IPS-18c (cell line): Measurements from ENCODE around the gene EMILIN1.
"Not testable (repeated sequence)": the region's sequence is repeated elsewhere in the genome, so short reads cannot be mapped to it uniquely, and the experiment has no call there.

Experiments used
- H3K4me3 ChIP-seq: 2 replicates; pipeline ENCODE4 v1.7.0; 2013; ENCODE audit warnings: low read depth, mild to moderate bottlenecking, low read length, moderate library complexity; ENCODE audit not compliant: insufficient read depth
- H3K9me3 ChIP-seq: one replicate; pipeline ENCODE4 v1.6.1; 2013; ENCODE audit warnings: mild to moderate bottlenecking, low read length, moderate library complexity; ENCODE audit not compliant: control insufficient read depth, insufficient read depth

Gene EMILIN1

GRCh38 chr2:27071990-27072830 is 6.2 kb upstream of the EMILIN1 start:
- Histone ChIP-seq H3K4me3 (peak overlapping the region; percentile 84), H3K9me3 (no peaks in the 10 kb centered on the region)

DNA sequence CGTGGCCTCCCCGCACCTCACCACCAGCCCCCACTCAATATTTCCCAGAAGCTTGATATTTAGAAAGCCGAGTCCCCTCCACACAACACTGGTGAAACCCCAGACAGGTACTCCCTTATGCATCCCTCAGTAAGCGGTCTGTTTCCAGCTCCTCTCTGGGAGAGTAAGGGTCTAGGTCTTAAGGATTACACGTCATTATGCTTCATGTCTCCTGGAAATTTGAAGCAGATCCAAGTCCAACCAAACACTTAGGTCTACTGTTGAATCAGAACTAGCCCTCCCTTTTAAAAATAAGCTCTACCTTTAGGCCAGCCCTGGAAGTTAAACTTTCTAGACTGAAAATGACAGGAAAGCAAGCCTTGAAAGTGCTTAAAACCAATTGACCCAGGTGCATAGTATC is 5.5 kb upstream of the EMILIN1 start:
- no peaks in the 10 kb centered on the region for H3K9me3 ChIP-seq
- peak overlapping the region; percentile 84; the same call in 1 of the 2 replicates for H3K4me3 ChIP-seq

DNA sequence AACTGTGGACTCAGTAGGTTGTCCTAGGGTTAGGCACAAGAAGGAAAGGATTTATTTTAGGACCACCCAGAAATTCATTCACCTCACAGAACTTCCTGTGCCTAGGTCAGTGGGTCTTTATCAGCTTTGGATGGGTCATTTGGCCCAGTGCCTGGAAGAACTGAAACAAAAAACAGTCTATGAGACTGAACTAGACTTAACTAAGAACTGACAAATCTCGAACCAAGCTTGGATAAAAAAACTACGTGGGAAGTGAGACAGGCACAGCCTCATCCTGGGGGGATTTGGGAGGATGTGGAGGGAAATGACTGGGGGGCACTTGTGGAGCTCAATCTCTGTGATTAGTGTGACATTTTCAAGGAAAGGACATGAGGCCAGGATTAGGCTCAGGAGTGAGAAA is 4.6 kb upstream of the EMILIN1 start:
- Histone ChIP-seq H3K4me3 (no peak overlapping the region), H3K9me3 (no peaks in the 10 kb centered on the region)

DNA sequence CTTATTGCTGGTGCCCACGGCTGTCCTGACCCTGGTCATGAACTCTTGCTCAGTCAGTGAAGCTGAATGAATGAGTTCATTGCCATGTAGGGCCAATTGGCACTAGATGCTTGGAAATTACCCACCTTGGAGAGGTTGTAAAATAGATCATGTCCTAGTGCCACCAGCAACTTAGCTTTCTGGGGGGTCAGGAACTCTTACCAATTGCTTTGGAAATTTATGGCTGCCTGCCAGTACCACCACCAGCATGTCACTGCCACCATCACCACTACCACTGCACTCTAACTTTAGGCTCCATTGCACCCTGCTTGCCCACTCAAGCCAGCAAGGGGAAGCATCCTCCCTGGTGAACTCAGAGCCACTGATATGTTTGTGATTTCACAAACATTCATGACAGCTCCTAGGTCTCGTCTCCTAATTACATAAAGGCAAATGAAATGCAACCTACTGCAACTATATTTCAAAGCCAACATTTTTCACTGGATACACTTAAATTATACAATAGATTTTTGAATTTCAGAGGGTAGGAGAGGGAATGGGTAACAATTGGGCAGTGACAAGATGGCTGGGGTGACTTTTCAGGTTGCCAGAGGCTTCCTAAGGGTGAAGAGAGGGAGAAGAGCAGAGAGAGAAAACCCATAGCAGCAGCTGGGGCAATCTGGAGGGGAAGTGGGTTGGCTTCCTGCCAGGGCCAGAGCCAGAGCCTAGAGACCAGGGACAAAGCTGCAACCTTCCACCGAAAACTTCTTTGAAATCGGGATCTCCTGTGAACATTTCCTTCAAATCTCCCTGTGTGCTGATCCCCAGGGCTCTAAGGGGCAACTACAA is 3.5 kb upstream of the EMILIN1 start:
- H3K9me3 ChIP-seq = no peaks in the 10 kb centered on the region
- no peak overlapping the region for H3K4me3 ChIP-seq

DNA sequence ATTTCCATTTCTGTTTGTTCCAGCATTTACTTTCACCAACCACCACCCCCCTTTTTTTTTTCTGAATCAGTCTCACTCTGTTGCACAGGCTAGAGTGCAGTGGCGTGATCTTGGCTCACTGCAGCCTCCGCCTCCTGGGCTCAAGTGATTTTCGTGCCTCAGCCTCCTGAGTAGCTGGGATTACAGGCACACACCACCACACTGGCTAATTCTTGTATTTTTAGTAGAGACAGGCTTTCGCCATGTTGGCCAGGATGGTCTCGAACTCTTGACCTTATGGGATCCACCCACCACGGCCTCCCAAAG is 2.9 kb upstream of the EMILIN1 start:
- H3K9me3 ChIP-seq = not testable (repeated sequence)

DNA sequence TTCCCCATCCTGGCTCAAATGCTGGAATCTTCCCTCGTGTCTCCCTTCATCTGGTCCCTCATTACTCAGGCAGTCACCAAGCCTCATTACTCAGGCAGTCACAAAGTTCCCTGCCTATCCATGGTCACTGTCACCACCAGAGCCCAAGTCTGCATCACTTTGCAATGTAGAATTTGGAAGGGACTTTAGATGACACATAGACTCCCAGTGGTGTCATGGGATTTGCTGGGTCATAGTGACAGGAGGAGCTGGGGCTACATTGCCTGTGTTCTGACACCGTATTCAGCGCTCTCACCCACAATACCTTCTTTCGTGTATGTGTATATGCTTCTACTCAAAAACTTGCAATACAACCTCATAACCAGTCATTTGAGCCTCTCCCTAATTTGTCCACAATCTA is 2.1 kb upstream of the EMILIN1 start:
- no peaks in the 10 kb centered on the region for H3K9me3 ChIP-seq
- no peak overlapping the region for H3K4me3 ChIP-seq

More for the DNA sequence above, 2.9 kb upstream of the EMILIN1 start:
- H3K4me3 ChIP-seq = not testable (repeated sequence)

DNA sequence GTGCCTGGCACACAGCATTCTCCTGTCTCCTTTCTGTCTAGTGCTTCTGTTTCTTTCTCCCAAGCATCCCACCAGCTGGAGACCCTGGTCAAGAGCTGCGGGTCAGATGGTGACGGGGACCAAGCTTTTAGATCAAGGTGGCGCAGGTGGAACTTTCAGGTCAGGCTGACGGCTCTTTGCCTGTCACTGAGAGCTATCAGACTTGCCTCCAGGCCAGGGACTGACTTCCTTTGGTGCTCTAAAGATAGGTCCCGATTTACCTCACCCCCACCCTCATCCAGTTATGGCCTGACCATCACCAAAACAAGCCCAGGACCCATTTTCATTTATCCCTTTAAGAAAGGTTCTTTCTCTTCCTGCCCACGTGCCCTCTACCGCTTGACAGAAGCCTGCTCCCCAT is 1.2 kb upstream of the EMILIN1 start:
- Histone ChIP-seq H3K9me3 (no peaks in the 10 kb centered on the region), H3K4me3 (no peak overlapping the region)

DNA sequence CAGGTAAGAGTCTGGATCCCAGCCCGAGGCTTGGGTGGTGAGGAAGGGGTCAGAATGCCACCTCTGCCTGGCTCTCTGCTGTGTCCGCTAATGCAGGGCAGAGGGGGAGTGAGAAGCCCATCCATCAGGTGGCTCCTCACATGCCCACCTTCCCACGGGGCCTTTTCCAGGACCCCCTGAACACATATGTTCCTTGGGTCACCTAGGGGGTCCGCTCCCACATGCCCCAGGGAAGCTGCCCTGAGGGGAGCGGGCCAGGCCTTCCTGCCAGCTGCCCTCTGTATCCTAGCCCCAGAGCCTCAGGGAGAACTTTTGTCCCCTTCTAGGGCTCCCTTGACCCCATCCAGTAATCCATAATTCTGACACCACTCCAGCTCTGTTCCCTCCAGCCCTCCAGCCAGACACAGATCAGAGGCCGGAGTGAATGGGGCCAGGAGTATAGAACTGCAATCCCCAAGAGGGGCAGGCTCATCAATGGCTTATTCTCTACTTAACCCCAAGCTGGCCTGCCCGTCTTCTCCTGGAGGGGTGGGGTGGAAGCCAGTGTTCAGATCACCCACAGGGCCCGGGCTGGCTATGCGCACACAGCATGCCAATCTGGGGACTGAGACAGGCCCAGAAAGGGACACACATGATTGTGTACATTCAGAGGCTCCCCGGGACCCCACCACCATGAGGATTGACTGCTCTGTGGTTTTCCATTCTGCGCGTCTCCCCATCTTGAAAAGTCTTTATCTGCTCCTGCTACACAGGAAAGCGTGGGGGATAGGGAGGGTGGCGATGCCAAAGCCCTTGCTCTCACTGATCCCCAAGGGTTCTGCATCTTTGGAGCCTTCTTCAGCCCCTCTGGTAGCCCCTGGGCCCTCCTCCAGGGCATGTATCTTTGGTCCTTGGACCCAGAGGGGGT is 1.1 kb downstream of the EMILIN1 start:
- Histone ChIP-seq H3K9me3 (no peaks in the 10 kb centered on the region), H3K4me3 (no peak overlapping the region)

DNA sequence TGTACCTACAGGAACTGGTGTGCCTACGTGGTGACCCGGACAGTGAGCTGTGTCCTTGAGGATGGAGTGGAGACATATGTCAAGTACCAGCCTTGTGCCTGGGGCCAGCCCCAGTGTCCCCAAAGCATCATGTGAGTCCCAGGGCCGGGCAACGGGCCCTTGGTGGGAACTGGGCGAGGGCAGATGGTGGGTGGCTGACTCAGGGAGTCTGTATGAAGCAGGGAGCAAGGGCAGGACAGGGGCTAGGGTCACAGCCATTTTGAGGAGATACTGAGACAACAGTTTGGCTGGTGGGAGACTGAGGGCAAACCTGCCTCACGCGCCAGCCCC is 1.7 kb downstream of the EMILIN1 start:
- no peak overlapping the region for H3K4me3 ChIP-seq
- no peaks in the 10 kb centered on the region for H3K9me3 ChIP-seq

DNA sequence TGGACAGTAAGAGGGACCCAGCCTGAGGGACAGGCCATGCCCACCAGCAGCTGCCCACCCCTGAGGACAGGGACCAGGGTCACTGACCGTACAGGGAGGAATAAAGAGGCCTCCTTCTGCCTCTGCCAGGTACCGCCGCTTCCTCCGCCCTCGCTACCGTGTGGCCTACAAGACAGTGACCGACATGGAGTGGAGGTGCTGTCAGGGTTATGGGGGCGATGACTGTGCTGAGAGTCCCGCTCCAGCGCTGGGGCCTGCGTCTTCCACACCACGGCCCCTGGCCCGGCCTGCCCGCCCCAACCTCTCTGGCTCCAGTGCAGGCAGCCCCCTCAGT is 2.2 kb downstream of the EMILIN1 start:
- H3K4me3 ChIP-seq = no peak overlapping the region

GRCh38 chr2:27081984-27082772 is 3.8 kb downstream of the EMILIN1 start:
- no peak overlapping the region for H3K4me3 ChIP-seq
- no peaks in the 10 kb centered on the region for H3K9me3 ChIP-seq

More for the DNA sequence above, 2.2 kb downstream of the EMILIN1 start:
- no peaks in the 10 kb centered on the region for H3K9me3 ChIP-seq

DNA sequence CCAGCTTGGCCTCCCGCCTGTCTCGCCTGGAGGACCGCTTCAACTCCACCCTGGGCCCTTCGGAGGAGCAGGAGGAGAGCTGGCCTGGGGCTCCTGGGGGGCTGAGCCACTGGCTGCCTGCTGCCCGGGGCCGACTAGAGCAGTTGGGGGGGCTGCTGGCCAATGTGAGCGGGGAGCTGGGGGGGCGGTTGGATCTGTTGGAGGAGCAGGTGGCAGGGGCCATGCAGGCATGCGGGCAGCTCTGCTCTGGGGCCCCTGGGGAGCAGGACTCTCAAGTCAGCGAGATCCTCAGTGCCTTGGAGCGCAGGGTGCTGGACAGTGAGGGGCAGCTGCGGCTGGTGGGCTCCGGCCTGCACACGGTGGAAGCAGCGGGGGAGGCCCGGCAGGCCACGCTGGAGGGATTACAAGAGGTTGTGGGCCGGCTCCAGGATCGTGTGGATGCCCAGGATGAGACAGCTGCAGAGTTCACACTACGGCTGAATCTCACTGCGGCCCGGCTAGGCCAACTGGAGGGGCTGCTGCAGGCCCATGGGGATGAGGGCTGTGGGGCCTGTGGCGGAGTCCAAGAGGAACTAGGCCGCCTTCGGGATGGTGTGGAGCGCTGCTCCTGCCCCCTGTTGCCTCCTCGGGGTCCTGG is 4.5 kb downstream of the EMILIN1 start:
- Histone ChIP-seq H3K4me3 (no peak overlapping the region), H3K9me3 (no peaks in the 10 kb centered on the region)

DNA sequence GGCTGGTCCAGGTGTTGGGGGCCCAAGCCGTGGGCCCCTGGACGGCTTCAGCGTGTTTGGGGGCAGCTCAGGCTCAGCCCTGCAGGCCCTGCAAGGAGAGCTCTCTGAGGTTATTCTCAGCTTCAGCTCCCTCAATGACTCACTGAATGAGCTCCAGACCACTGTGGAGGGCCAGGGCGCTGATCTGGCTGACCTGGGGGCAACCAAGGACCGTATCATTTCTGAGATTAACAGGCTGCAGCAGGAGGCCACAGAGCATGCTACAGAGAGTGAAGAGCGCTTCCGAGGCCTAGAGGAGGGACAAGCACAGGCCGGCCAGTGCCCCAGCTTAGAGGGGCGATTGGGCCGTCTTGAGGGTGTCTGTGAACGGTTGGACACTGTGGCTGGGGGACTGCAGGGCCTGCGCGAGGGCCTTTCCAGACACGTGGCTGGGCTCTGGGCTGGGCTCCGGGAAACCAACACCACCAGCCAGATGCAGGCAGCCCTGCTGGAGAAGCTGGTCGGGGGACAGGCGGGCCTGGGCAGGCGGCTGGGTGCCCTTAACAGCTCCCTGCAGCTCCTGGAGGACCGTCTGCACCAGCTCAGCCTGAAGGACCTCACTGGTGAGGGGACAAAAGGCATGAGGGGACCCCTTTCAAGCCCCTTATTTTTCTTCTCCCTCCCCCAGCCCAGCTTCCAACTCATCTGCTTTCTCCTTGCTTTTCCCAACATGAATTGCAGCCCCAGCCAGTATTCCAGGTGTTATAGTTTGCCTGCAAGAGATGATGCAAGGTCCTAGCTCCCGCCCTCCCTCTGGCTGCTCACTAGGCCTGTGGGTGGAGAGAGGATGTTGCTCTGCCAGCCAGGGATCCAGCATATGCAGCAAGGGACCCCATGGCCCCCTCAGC is 5.2 kb downstream of the EMILIN1 start:
- no peak overlapping the region for H3K4me3 ChIP-seq

GRCh38 chr2:27084297-27085061 is 6.1 kb downstream of the EMILIN1 start:
- Histone ChIP-seq H3K9me3 (no peaks in the 10 kb centered on the region), H3K4me3 (no peak overlapping the region)

More for the DNA sequence above, 5.2 kb downstream of the EMILIN1 start:
- no peaks in the 10 kb centered on the region for H3K9me3 ChIP-seq

DNA sequence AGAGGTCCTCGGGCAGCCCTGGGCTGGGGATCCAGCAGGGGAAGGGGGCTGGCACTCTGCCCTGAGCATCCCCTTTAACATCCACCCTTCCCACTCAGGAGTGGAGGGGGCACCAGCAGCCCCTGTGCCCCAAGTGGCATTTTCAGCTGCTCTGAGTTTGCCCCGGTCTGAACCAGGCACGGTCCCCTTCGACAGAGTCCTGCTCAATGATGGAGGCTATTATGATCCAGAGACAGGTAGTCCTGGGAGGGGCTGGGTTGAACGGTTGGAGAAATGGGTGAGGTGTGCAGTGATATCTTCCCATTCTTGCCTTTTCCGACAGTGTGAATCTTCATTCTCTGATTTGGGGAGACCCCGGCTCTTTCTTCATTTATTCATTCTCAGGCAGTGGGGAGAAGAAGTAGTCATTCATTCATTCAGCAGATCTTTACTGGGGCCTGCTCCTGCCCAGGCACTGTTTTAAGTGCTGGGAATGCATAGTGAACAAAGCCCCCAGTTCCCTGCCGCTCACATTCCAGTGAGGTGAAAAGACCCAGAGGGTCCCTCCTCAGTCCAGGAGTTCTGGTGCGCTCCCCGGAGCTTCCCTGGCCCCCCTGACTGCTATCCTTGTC is 6.8 kb downstream of the EMILIN1 start:
- Histone ChIP-seq H3K9me3 (no peaks in the 10 kb centered on the region), H3K4me3 (peak overlapping the region; percentile 69)
